ENCODE data around the gene THSD7B.

DNA sequence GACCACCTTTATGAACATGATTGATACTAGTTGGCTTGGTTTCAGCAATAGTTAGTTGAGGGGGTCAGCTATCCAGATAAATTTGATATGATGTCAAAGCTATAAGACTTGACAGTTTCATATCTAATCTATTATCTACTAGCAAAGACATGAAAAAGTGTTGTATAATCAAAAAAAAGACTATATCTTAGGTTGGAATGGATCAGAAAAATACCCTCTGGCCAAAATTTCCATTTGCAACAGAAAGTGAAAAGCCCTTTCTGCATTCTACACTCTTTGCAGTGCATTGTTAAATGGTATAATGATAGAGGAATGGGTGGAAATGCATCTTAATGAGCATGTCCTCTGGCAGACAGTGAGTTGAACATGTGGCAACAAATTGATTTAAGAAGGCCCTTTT, 242.6 kb downstream of the THSD7B start:
- TF ChIP-seq TAF1 (IDR thresholded peaks at IDR 0.05; ENCODE audit: low read depth) (no peak), EP300 (IDR thresholded peaks at IDR 0.05; ENCODE audit: borderline replicate concordance) (no peak), ZBTB7A (IDR thresholded peaks at IDR 0.05; ENCODE audit: low read depth) (no peak), FOXM1 (IDR thresholded peaks at IDR 0.05; ENCODE audit: borderline replicate concordance, low read depth) (no peak), EGR1 (IDR thresholded peaks at IDR 0.05) (no peak), CEBPB (IDR thresholded peaks at IDR 0.05) (no peak), CREB1 (IDR thresholded peaks at IDR 0.05; ENCODE audit: low read depth) (no peak), YY1 (IDR thresholded peaks at IDR 0.05; ENCODE audit: low read depth) (no peak), RAD21 (IDR thresholded peaks at IDR 0.05; ENCODE audit: low read depth) (no peak), REST (IDR thresholded peaks at IDR 0.05; ENCODE audit: low read depth) (no peak), USF1 (IDR thresholded peaks at IDR 0.05) (no peak)
- TF ChIP-seq, protein P1, sequence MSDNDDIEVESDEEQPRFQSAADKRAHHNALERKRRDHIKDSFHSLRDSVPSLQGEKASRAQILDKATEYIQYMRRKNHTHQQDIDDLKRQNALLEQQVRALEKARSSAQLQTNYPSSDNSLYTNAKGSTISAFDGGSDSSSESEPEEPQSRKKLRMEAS (IDR thresholded peaks at IDR 0.05), result no peak
